Keratinocyte (primary cell): ENCODE measurements around the gene TRIM77. TPM values are rescaled to one million over a fixed set of nuclear protein-coding genes. Genes with fewer than 3 reads are reported as not detected.
"Not testable (repeated sequence)": the region's sequence is repeated elsewhere in the genome, so short reads cannot be mapped to it uniquely, and the experiment has no call there.

Experiments
- DNase-seq: peaks from one replicate; pipeline ENCODE4 v3.0.0-alpha.2; 2011; ENCODE audit warnings: low read depth, missing footprints, low spot score
- FAIRE-seq: peaks from 2 replicates; lab custom pipeline; 2011; peaks lifted over from hg19 to GRCh38; lab: Jason Lieb, UNC
- H2AFZ ChIP-seq: 2 replicates; pipeline ENCODE4 v1.6.0; 2012; ENCODE audit warnings: low read length, control low read depth, inconsistent platforms; ENCODE audit not compliant: control insufficient read depth
- H3K27ac ChIP-seq: 2 replicates; pipeline ENCODE4 v1.5.1; 2011; ENCODE audit warnings: low read length; ENCODE audit not compliant: control insufficient read depth, insufficient read depth
- H3K27me3 ChIP-seq: 3 replicates; pipeline ENCODE4 v1.6.0; 2011; ENCODE audit warnings: low read length; ENCODE audit not compliant: control insufficient read depth, insufficient read depth; ENCODE audit errors: extremely low read depth
- H3K36me3 ChIP-seq, 2 experiments: 2 replicates in 1 of 2; 3 replicates in 1 of 2; pipeline ENCODE4 v1.5.1; 2011; ENCODE audit warnings: low read length in 2 of 2, mild to moderate bottlenecking in 1 of 2; ENCODE audit not compliant: control insufficient read depth in 2 of 2, insufficient read depth in 2 of 2; ENCODE audit errors: extremely low read depth in 1 of 2
- H3K4me1 ChIP-seq: 3 replicates; pipeline ENCODE4 v1.5.1; 2011; ENCODE audit warnings: low read length; ENCODE audit not compliant: control insufficient read depth, insufficient read depth; ENCODE audit errors: extremely low read depth
- H3K4me2 ChIP-seq: 3 replicates; pipeline ENCODE4 v1.6.0; 2011; ENCODE audit warnings: low read depth, low read length; ENCODE audit not compliant: control insufficient read depth, insufficient read depth; ENCODE audit errors: extremely low read depth
- H3K4me3 ChIP-seq, 3 experiments: fragments of 200-600 bp in 1 of 3; sonication (generic) in 1 of 3; 2 replicates in 2 of 3; 3 replicates in 1 of 3; pipeline ENCODE4 v1.5.1; 2011 to 2016; ENCODE audit warnings: low read length in 3 of 3, mild to moderate bottlenecking in 3 of 3, control low read depth in 2 of 3, inconsistent platforms in 1 of 3, low read depth in 1 of 3, mixed read lengths in 1 of 3, mixed run types in 1 of 3, moderate library complexity in 1 of 3; ENCODE audit not compliant: control insufficient read depth in 2 of 3, insufficient read depth in 2 of 3; ENCODE audit errors: extremely low read depth in 1 of 3
- H3K79me2 ChIP-seq: 2 replicates; pipeline ENCODE4 v1.6.0; 2012; ENCODE audit warnings: low read length; ENCODE audit not compliant: control insufficient read depth, insufficient read depth
- H3K9ac ChIP-seq: 3 replicates; pipeline ENCODE4 v1.6.0; 2011; ENCODE audit warnings: low read length; ENCODE audit not compliant: control insufficient read depth, insufficient read depth; ENCODE audit errors: extremely low read depth
- H3K9me1 ChIP-seq: 3 replicates; pipeline ENCODE4 v1.6.0; 2011; ENCODE audit warnings: low read length; ENCODE audit not compliant: control insufficient read depth, insufficient read depth; ENCODE audit errors: extremely low read depth
- H3K9me3 ChIP-seq: 2 replicates; pipeline ENCODE4 v1.5.1; 2012; ENCODE audit warnings: low read depth, low read length; ENCODE audit not compliant: control insufficient read depth
- H4K20me1 ChIP-seq: 3 replicates; pipeline ENCODE4 v1.6.0; 2011; ENCODE audit warnings: low read length; ENCODE audit not compliant: control insufficient read depth, insufficient read depth; ENCODE audit errors: extremely low read depth
- EZH2 ChIP-seq: IDR thresholded peaks from one replicate; pipeline ENCODE4 v1.6.1; 2012; ENCODE audit warnings: inconsistent platforms, mild to moderate bottlenecking, low read length, moderate library complexity
- dilution Hi-C: fragments of 300-500 bp; cut with MboI; formaldehyde crosslinking; loops from one replicate; pipeline ENCODE4 v1.7.0; 2020; ENCODE audit warnings: low sequenced_read_pairs; ENCODE audit not compliant: extremely low pct_ligation_motif_present
- polyA minus RNA-seq, 3 experiments: library from RNA; depleted of rRNA, polyadenylated mRNA; stranded (reverse); fragments of >200 nt; gene quantifications; 1 replicate in 1 of 3; 2 replicates in 1 of 3; 3 replicates in 1 of 3; pipeline ENCODE4 v1.2.3, GENCODE V29; 2011
- polyA plus RNA-seq, 5 experiments: library from polyadenylated mRNA; depleted of rRNA in 3 of 5; stranded (reverse) in 3 of 5; stranded (forward) in 1 of 5; unstranded in 1 of 5; fragments of >200 nt; gene quantifications; 1 replicate in 1 of 5; 2 replicates in 3 of 5; 3 replicates in 1 of 5; pipeline versions ENCODE4 v1.2.1 to v1.2.3, GENCODE V29; 2011 to 2012; ENCODE audit warnings: missing spikeins in 2 of 5, low read depth in 1 of 5, low replicate concordance in 1 of 5
- TF ChIP-seq, protein P1 (sequence below), 3 experiments: IDR thresholded peaks in 1 of 3; conservative IDR thresholded peaks in 1 of 3; optimal IDR thresholded peaks in 1 of 3; 2 replicates in 2 of 3; 3 replicates in 1 of 3; pipeline versions ENCODE3 to v1.5.1; 2011; ENCODE audit warnings: low read length in 3 of 3, mild to moderate bottlenecking in 3 of 3, moderate library complexity in 2 of 3, control low read depth in 1 of 3, inconsistent platforms in 1 of 3; ENCODE audit not compliant: insufficient read depth in 2 of 3; ENCODE audit errors: extremely low read depth in 1 of 3

Gene TRIM77
- polyA plus RNA-seq (not detected in 3 replicates), polyA minus RNA-seq (not detected in 3 replicates)
- not detected for polyA plus RNA-seq (2011; ENCODE audit: low read depth)
- polyA plus RNA-seq (2011; cell fraction: cytosol; rRNA removed) = not detected in 2 replicates
- polyA plus RNA-seq (2011; cell fraction: nucleus; rRNA removed) = not detected in 2 replicates
- polyA plus RNA-seq (2012; ENCODE audit: low replicate concordance) = not detected in 2 replicates
- polyA minus RNA-seq (2011; cell fraction: cytosol; rRNA and poly(A)+ RNA removed) = not detected
- not detected in 2 replicates for polyA minus RNA-seq (2011; cell fraction: nucleus; rRNA and poly(A)+ RNA removed)

- H3K27me3 ChIP-seq, H3K9me3 ChIP-seq, H2AFZ ChIP-seq, H3K27ac ChIP-seq, dilution Hi-C loops, DNase-seq, FAIRE-seq, H3K4me2 ChIP-seq, H3K79me2 ChIP-seq, H3K9ac ChIP-seq, H3K36me3 ChIP-seq, H3K4me3 ChIP-seq, H3K4me1 ChIP-seq, H4K20me1 ChIP-seq, H3K9me1 ChIP-seq: not testable (repeated sequence)
These were observed at the start of gene TRIM77 for GRCh38 chr11:89709999-89710398. TRIM77 (plus strand) TSS chr11:89710299; CDS start chr11:89710299, 0 bp downstream.

DNA sequence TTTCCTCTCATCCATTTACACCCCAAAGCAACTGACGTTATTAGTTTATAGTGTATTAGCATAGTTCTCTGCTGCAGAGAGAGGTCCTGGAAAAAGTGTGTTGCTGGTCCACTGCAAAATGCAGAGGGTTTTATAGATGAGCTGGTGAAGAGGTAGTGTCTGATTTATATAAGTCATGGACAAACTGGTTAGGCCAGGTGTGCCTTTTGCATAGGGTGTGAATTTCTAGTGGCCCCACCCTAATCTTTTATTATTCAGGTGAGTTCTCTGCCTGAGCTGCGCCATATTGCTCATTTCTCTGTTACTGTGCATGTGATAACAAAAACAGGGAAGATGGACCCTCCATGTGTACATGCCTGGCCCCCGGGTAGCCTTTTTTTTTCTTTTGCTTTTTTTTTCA is 43.1 kb upstream of the TRIM77 start:
- Histone ChIP-seq H3K9ac (no peak overlapping the region), H3K4me2 (no peak overlapping the region), H4K20me1 (no peaks in the 10 kb centered on the region), H3K9me1 (no peaks in the 10 kb centered on the region), H3K4me1 (no peaks in the 10 kb centered on the region), H3K27me3 (no peaks in the 10 kb centered on the region), H3K4me3 (no peak overlapping the region), H3K36me3 (no peaks in the 10 kb centered on the region), H3K9me3 (no peaks in the 10 kb centered on the region), H3K27ac (no peak overlapping the region), H3K79me2 (no peaks in the 10 kb centered on the region), H2AFZ (no peak overlapping the region)
- FAIRE-seq (no peak), DNase-seq (no peak)
- no peak for TF ChIP-seq EZH2
- TF ChIP-seq, protein P1, sequence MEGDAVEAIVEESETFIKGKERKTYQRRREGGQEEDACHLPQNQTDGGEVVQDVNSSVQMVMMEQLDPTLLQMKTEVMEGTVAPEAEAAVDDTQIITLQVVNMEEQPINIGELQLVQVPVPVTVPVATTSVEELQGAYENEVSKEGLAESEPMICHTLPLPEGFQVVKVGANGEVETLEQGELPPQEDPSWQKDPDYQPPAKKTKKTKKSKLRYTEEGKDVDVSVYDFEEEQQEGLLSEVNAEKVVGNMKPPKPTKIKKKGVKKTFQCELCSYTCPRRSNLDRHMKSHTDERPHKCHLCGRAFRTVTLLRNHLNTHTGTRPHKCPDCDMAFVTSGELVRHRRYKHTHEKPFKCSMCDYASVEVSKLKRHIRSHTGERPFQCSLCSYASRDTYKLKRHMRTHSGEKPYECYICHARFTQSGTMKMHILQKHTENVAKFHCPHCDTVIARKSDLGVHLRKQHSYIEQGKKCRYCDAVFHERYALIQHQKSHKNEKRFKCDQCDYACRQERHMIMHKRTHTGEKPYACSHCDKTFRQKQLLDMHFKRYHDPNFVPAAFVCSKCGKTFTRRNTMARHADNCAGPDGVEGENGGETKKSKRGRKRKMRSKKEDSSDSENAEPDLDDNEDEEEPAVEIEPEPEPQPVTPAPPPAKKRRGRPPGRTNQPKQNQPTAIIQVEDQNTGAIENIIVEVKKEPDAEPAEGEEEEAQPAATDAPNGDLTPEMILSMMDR (optimal IDR thresholded peaks at IDR 0.05 in 1 of 3, IDR thresholded peaks at IDR 0.05 in 1 of 3, conservative IDR thresholded peaks at IDR 0.05 in 1 of 3; ENCODE audit: extremely low read depth in 1 of 3, insufficient read depth in 2 of 3, low read length in 3 of 3) = no peak
- dilution Hi-C loops = no loop called here

- H4K20me1 ChIP-seq, H3K79me2 ChIP-seq, H3K9me1 ChIP-seq, dilution Hi-C loops, DNase-seq, H3K4me2 ChIP-seq, H3K36me3 ChIP-seq, H3K9me3 ChIP-seq, H3K27me3 ChIP-seq, H3K27ac ChIP-seq, FAIRE-seq, H2AFZ ChIP-seq, H3K4me3 ChIP-seq, H3K9ac ChIP-seq, H3K4me1 ChIP-seq: not testable (repeated sequence)
These were observed 41.9 kb upstream of the TRIM77 start for GRCh38 chr11:89668158-89668557.

DNA sequence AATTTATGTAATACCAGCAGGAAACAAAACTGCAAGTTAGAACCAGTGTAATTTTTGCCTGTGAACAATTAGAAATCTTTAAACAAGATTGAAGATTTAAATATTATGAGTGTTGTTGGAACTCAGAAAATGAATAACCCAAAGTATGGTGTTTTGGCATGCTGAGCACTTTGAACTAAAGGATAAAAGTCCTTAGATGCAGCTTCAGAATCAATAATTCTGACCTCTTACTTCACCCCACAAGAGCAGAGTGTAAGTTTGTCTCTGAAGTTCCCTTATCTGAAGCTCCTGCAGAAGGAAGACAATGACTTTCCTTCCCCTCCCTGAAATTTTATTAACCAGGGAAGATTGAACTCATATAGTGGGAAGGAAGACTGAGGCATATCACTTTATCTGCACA is 40.5 kb upstream of the TRIM77 start:
- H3K79me2 ChIP-seq, dilution Hi-C loops, H3K27ac ChIP-seq, H3K9me1 ChIP-seq, FAIRE-seq, H2AFZ ChIP-seq, H3K27me3 ChIP-seq, H4K20me1 ChIP-seq, H3K9me3 ChIP-seq, H3K9ac ChIP-seq, H3K4me1 ChIP-seq, DNase-seq, H3K4me3 ChIP-seq, H3K36me3 ChIP-seq, H3K4me2 ChIP-seq: not testable (repeated sequence)
